Fibroblast of lung (primary cell): ENCODE measurements around the gene GPX2. TPM values are rescaled to one million over a fixed set of nuclear protein-coding genes. Genes with fewer than 3 reads are reported as not detected.

Experiments
- DNase-seq, 2 donors: peaks; one replicate each; pipeline versions ENCODE4 v3.0.0 to v3.0.0-alpha.2; 2010; ENCODE audit warnings: low read depth in 2 of 2
- H2AFZ ChIP-seq: 2 replicates; pipeline ENCODE4 v1.5.1; 2012; ENCODE audit warnings: low read length, control low read depth, inconsistent platforms
- H3K27ac ChIP-seq: 2 replicates; pipeline ENCODE4 v1.5.1; 2011; ENCODE audit warnings: low read length, control low read depth; ENCODE audit not compliant: insufficient read depth
- H3K27me3 ChIP-seq: 2 replicates; pipeline ENCODE4 v1.5.1; 2011; ENCODE audit warnings: mild to moderate bottlenecking, low read length; ENCODE audit not compliant: control insufficient read depth, insufficient read depth
- H3K36me3 ChIP-seq: 2 replicates; pipeline ENCODE4 v1.5.1; 2011; ENCODE audit warnings: low read length; ENCODE audit not compliant: control insufficient read depth, insufficient read depth
- H3K4me1 ChIP-seq: 2 replicates; pipeline ENCODE4 v1.5.1; 2011; ENCODE audit warnings: low read length; ENCODE audit not compliant: control insufficient read depth, insufficient read depth; ENCODE audit errors: extremely low read depth
- H3K4me2 ChIP-seq: 2 replicates; pipeline ENCODE4 v1.5.1; 2011; ENCODE audit warnings: low read length, control low read depth; ENCODE audit not compliant: insufficient read depth; ENCODE audit errors: extremely low read depth
- H3K4me3 ChIP-seq, 4 experiments: fragments of 200-600 bp in 1 of 4; sonication (generic) in 1 of 4; replicated peaks in 1 of 4; 2 replicates each; pipeline ENCODE4 v1.5.1; 2011 to 2016; ENCODE audit warnings: low read length in 4 of 4, low read depth in 3 of 4, mild to moderate bottlenecking in 3 of 4, control low read depth in 2 of 4, inconsistent platforms in 1 of 4, mixed read lengths in 1 of 4; ENCODE audit not compliant: insufficient read depth in 1 of 4; ENCODE audit errors: control extremely low read depth in 1 of 4
- H3K79me2 ChIP-seq: 2 replicates; pipeline ENCODE4 v1.5.1; 2012; ENCODE audit warnings: mild to moderate bottlenecking, low read length, inconsistent platforms; ENCODE audit not compliant: control insufficient read depth, insufficient read depth
- H3K9ac ChIP-seq: 2 replicates; pipeline ENCODE4 v1.5.1; 2011; ENCODE audit warnings: mild to moderate bottlenecking, low read length, control low read depth; ENCODE audit not compliant: insufficient read depth
- H3K9me3 ChIP-seq: 2 replicates; pipeline ENCODE4 v1.5.1; 2012; ENCODE audit warnings: low read depth, low read length; ENCODE audit not compliant: control insufficient read depth, insufficient read depth
- H4K20me1 ChIP-seq: 2 replicates; pipeline ENCODE4 v1.5.1; 2011; ENCODE audit warnings: low read length; ENCODE audit not compliant: control insufficient read depth, insufficient read depth; ENCODE audit errors: extremely low read depth
- CTCF ChIP-seq, 2 donors: IDR thresholded peaks in 1 of 2; conservative IDR thresholded peaks in 1 of 2; 1 replicate in 1 of 2; 2 replicates in 1 of 2; pipeline ENCODE4 v1.5.1; 2011 to 2012; ENCODE audit warnings: low read length in 2 of 2, control low read depth in 1 of 2, inconsistent platforms in 1 of 2, low read depth in 1 of 2, mild to moderate bottlenecking in 1 of 2
- EZH2 ChIP-seq: IDR thresholded peaks from 2 replicates; pipeline ENCODE4 v1.5.1; 2012; ENCODE audit warnings: low read length, control low read depth, mild to moderate bottlenecking; ENCODE audit errors: missing control alignments
- polyA plus RNA-seq, 2 donors: library from polyadenylated mRNA; depleted of rRNA in 1 of 2; stranded (reverse) in 1 of 2; unstranded in 1 of 2; fragments of >200 nt; gene quantifications; 2 replicates each; pipeline ENCODE4 v1.2.1, GENCODE V29; 2011 to 2012; ENCODE audit warnings: missing spikeins in 1 of 2
- total RNA-seq: library from RNA; depleted of rRNA; stranded (reverse); fragments of >200 nt; gene quantifications from 2 replicates; pipeline ENCODE4 v1.2.1, GENCODE V29; 2014

GPX2 gene
- total and polyA plus RNA-seq, 2 donors (not counting 1 experiment from before 2014, with no cell fraction given), result not detected

- Histone ChIP-seq H3K4me3 (no peak overlapping the region), H3K9ac (no peak overlapping the region), H2AFZ (no peak overlapping the region), H3K4me2 (no peak overlapping the region), H3K79me2 (peaks cover 2% of the 10 kb centered on the region), H4K20me1 (no peaks in the 10 kb centered on the region), H3K36me3 (peaks cover 2% of the 10 kb centered on the region), H3K27me3 (no peaks in the 10 kb centered on the region), H3K9me3 (no peaks in the 10 kb centered on the region), H3K27ac (no peak overlapping the region), H3K4me1 (no peaks in the 10 kb centered on the region)
- no peak for DNase-seq
- TF ChIP-seq CTCF (conservative IDR thresholded peaks at IDR 0.05 in 1 of 2, IDR thresholded peaks at IDR 0.05 in 1 of 2; ENCODE audit: low read depth in 1 of 2, low read length in 2 of 2), result no peak
- TF ChIP-seq EZH2, result no peak
Measured at GRCh38 chr14:64926398-64926995, 16.0 kb downstream of the GPX2 start.

- Histone ChIP-seq H3K9ac (no peak overlapping the region), H4K20me1 (no peaks in the 10 kb centered on the region), H3K27me3 (no peaks in the 10 kb centered on the region), H3K4me2 (no peak overlapping the region), H3K4me1 (peaks cover 2% of the 10 kb centered on the region), H3K27ac (no peak overlapping the region), H3K9me3 (no peaks in the 10 kb centered on the region), H3K4me3 (no peak overlapping the region), H3K36me3 (peaks cover 2% of the 10 kb centered on the region), H3K79me2 (peaks cover 9% of the 10 kb centered on the region), H2AFZ (no peak overlapping the region)
- no peak for TF ChIP-seq EZH2
- no peak for TF ChIP-seq CTCF (conservative IDR thresholded peaks at IDR 0.05 in 1 of 2, IDR thresholded peaks at IDR 0.05 in 1 of 2; ENCODE audit: low read depth in 1 of 2, low read length in 2 of 2)
- no peak for DNase-seq
Measured at GRCh38 chr14:64923015-64923414, 19.5 kb downstream of the GPX2 start.

GRCh38 chr14:64920465-64920864 is 22.1 kb downstream of the GPX2 start:
- H3K4me2 ChIP-seq, result no peak overlapping the region
- H3K4me1 ChIP-seq, result peaks cover 4% of the 10 kb centered on the region
- TF ChIP-seq EZH2 (no peak), CTCF (conservative IDR thresholded peaks at IDR 0.05 in 1 of 2, IDR thresholded peaks at IDR 0.05 in 1 of 2; ENCODE audit: low read depth in 1 of 2, low read length in 2 of 2) (no peak)
- no peak overlapping the region for H3K4me3 ChIP-seq
- H3K27me3 ChIP-seq, result no peaks in the 10 kb centered on the region
- H3K9me3 ChIP-seq, result no peaks in the 10 kb centered on the region
- no peak for DNase-seq
- no peak overlapping the region for H2AFZ ChIP-seq
- H3K79me2 ChIP-seq, result peaks cover 25% of the 10 kb centered on the region
- H4K20me1 ChIP-seq, result no peaks in the 10 kb centered on the region
- H3K36me3 ChIP-seq, result no peaks in the 10 kb centered on the region
- H3K27ac ChIP-seq, result no peak overlapping the region
- H3K9ac ChIP-seq, result no peak overlapping the region
